Adrenal gland (tissue), 12 donors: ENCODE results near the gene INSR. TPM values are rescaled to one million over a fixed set of nuclear protein-coding genes. Genes with fewer than 3 reads are reported as not detected.
A peak's percentile ranks its signal among the peaks of the same experiment; 100 is the strongest.
"Not testable (repeated sequence)": the region's sequence is repeated elsewhere in the genome, so short reads cannot be mapped to it uniquely, and the experiment has no call there.

Experiments
- DNase-seq, 7 donors: peaks; one replicate each; pipeline ENCODE4 v3.0.0-alpha.2; 2019 to 2020
- H3K27ac ChIP-seq, 5 donors: fragments of 200-600 bp; sonication (generic) in 4 of 5; 1 replicate in 3 of 5; 2 replicates in 2 of 5; pipeline versions ENCODE4 v1.5.1 to v1.8.0; 2016 to 2020; ENCODE audit warnings: mild to moderate bottlenecking in 1 of 5
- H3K27me3 ChIP-seq: fragments of 200-600 bp; 2 replicates; pipeline ENCODE4 v1.8.0; 2021
- H3K36me3 ChIP-seq, 2 donors: fragments of 200-600 bp; replicated peaks in 1 of 2; 1 replicate in 1 of 2; 2 replicates in 1 of 2; pipeline versions ENCODE4 v1.5.1 to v1.8.0; 2018 to 2022
- H3K4me1 ChIP-seq, 2 donors: fragments of 200-600 bp; replicated peaks in 1 of 2; 1 replicate in 1 of 2; 2 replicates in 1 of 2; pipeline versions ENCODE4 v1.5.1 to v1.8.0; 2018 to 2021
- H3K4me3 ChIP-seq, 4 donors: fragments of 200-600 bp; sonication (generic) in 3 of 4; one replicate each; pipeline ENCODE4 v1.5.1; 2016 to 2018
- H3K9me3 ChIP-seq, 3 donors: fragments of 200-600 bp; sonication (generic) in 1 of 3; replicated peaks in 1 of 3; 1 replicate in 2 of 3; 2 replicates in 1 of 3; pipeline versions ENCODE4 v1.5.1 to v1.8.0; 2016 to 2021
- POLR2A ChIP-seq, 2 donors: fragments of 450-650 bp; IDR thresholded peaks; one replicate each; pipeline ENCODE4 v1.6.1; 2017; ENCODE audit warnings: antibody characterized with exemption in 2 of 2, mild to moderate bottlenecking in 2 of 2, moderate library complexity in 1 of 2
- WGBS, 4 donors: extraction: QIAGEN DNeasy Blood & Tissue Kit in 2 of 4; methylation state at CpG; one replicate each; pipeline versions ENCODE4 v1.1.5 to v1.1.7; 2013 to 2017; 5-methylcytosine and 5-hydroxymethylcytosine counted together
- intact Hi-C, 2 donors: fragments of 100-400 bp; cut with DNase I; formaldehyde crosslinking; loops; one replicate each; pipeline versions ENCODE4 v1.14.1 to v1.15.0; 2022 to 2023
- polyA plus RNA-seq, 3 donors: library from polyadenylated mRNA; stranded (reverse); fragments of 200-250 nt in 2 of 3; fragments of 350-450 nt in 1 of 3; fragmentation: Illumina TruSeq in 1 of 3; extraction: RNeasy Lipid Tissue Mini Kit (QIAGEN cat#74804) in 1 of 3; gene quantifications; one replicate each; pipeline ENCODE4 v1.2.3, GENCODE V29; 2013 to 2014
- total RNA-seq, 9 donors: library from RNA; depleted of rRNA in 4 of 9; stranded (reverse); fragments of >200 nt in 4 of 9; fragments of 120-200 nt in 1 of 9; fragmentation: NEBNext Ultra II Directional in 1 of 9; extraction: Animal tissue kit (Norgen Biotek cat#: 25700) in 1 of 9; gene quantifications; one replicate each; pipeline versions ENCODE4 v1.1.0 to v1.2.4, GENCODE V29; 2013 to 2023
- TF ChIP-seq, protein P1 (sequence below), 6 experiments: fragments of 450-650 bp in 4 of 6; fragments of 200-600 bp in 2 of 6; sonication (generic) in 1 of 6; IDR thresholded peaks; 1 replicate in 5 of 6; 2 replicates in 1 of 6; pipeline versions ENCODE4 v1.5.1 to v1.8.0; 2016 to 2021; ENCODE audit warnings: antibody characterized with exemption in 6 of 6, mild to moderate bottlenecking in 2 of 6, moderate library complexity in 1 of 6
- donor health status: healthy with polysubstance abuse.
- donor health status: Bipolar disorder and iron deficiency.
- donor health status: DM: yes; HTN: yes; CAD: no.
- donor health status: DM: no; HTN: no; CAD: no.
- donor health status: DM: no; HTN: no; CAD: no.
- donor health status: DM: yes; HTN: yes; CAD: no.

The INSR gene
- total and polyA plus RNA-seq, 12 donors = 19.0 to 327 (median 99.9) TPM

DNA sequence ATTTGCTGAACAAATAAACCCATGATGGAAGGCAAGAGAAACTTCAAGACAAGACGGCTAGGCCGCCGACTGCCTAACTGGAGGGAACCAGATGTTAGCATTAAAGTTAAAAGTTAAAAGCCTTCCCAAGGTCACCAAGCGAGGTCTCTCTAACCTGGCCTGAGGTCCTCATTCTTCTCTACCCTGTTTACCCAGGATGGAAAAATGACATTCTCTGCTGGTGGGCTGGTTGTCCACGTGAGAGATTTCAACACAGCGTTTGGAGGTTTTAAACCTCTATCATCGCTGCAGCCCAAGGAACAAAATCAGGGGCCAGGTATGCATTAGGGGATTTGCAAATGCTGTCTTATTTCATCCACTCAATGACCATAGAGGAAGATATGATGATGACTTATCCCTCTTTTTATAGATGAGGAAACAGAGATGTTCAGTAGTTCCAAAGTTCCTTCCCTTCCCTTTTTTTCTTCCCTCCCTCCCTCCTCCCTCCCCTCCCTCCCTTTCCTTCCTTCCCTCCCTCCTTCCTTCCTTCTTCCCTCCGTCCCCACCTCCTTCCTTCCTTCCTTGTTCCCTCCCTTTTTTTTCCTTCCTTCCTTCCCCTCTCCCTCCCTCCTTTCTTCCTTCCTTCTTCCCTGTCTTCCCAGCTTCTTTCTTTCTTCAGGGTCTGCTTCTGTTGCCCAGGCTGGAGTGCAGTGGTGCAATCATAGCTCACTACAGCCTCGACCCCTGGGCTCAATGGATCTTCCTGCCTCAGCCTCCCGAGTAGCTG, 79.7 kb downstream of the INSR start:
- no peaks in the 10 kb centered on the region for H3K36me3 ChIP-seq
- WGBS, 4 donors = 67 to 72% (median 71%) methylated on average over 10 of the region's 10 CpGs
- H3K9me3 ChIP-seq = no peaks in the 10 kb centered on the region
- TF ChIP-seq POLR2A (IDR thresholded peaks at IDR 0.05) = no peak
- TF ChIP-seq, protein P1, sequence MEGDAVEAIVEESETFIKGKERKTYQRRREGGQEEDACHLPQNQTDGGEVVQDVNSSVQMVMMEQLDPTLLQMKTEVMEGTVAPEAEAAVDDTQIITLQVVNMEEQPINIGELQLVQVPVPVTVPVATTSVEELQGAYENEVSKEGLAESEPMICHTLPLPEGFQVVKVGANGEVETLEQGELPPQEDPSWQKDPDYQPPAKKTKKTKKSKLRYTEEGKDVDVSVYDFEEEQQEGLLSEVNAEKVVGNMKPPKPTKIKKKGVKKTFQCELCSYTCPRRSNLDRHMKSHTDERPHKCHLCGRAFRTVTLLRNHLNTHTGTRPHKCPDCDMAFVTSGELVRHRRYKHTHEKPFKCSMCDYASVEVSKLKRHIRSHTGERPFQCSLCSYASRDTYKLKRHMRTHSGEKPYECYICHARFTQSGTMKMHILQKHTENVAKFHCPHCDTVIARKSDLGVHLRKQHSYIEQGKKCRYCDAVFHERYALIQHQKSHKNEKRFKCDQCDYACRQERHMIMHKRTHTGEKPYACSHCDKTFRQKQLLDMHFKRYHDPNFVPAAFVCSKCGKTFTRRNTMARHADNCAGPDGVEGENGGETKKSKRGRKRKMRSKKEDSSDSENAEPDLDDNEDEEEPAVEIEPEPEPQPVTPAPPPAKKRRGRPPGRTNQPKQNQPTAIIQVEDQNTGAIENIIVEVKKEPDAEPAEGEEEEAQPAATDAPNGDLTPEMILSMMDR (IDR thresholded peaks at IDR 0.05) = no peak
- H3K4me1 ChIP-seq = peaks cover 9 to 46% of the 10 kb centered on the region in 2 donors
- H3K27me3 ChIP-seq = no peaks in the 10 kb centered on the region
- H3K27ac ChIP-seq = peak overlapping the region in 2 of 5 donors; percentile 32 to 61
- intact Hi-C loops = no loop called here
- no peak for DNase-seq
- no peak overlapping the region for H3K4me3 ChIP-seq

DNA sequence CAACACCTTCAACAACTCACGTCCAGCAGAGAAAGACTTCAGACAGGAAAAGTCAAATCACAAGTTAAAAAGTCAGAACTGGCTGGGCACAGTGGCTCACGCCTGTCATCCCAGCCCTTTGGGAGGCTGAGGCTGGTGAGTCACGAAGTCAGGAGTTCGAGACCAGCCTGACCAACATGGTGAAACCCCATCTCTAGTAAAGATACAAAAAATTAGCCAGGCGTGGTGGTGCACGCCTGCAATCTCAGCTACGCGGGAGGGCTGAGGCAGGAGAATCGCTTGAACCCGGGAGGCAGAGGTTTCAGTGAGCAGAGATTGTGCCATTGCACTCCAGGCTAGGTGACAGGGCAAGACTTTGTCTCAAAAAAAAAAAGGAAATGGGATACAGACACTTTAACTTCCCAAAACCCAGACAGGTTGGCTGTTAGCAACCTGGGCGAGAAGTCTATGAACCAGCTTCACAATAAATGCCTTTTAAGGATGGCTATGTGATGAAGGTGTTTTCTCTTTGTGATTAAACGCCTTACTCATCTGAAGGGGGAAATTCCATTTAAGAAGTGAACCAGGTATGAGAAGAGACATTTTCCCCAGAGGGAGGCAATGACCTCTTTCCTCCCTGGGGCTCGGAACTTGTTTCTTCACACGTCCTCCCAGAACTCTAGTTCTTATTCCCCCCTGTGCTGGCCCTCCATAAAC, 80.4 kb downstream of the INSR start:
- 75 to 86% (median 78%) methylated on average over 11 to 14 of the region's 14 CpGs for WGBS, 4 donors
- Histone ChIP-seq H3K36me3 (no peaks in the 10 kb centered on the region), H3K27me3 (no peaks in the 10 kb centered on the region), H3K4me1 (peaks cover 9 to 53% of the 10 kb centered on the region in 2 donors), H3K4me3 (no peak overlapping the region), H3K9me3 (no peaks in the 10 kb centered on the region), H3K27ac (peak overlapping the region in 2 of 5 donors; percentile 24 to 61)
- no peak for DNase-seq
- TF ChIP-seq POLR2A (IDR thresholded peaks at IDR 0.05) = no peak
- TF ChIP-seq, protein P1 (IDR thresholded peaks at IDR 0.05) = no peak
- intact Hi-C loops = no loop called here

DNA sequence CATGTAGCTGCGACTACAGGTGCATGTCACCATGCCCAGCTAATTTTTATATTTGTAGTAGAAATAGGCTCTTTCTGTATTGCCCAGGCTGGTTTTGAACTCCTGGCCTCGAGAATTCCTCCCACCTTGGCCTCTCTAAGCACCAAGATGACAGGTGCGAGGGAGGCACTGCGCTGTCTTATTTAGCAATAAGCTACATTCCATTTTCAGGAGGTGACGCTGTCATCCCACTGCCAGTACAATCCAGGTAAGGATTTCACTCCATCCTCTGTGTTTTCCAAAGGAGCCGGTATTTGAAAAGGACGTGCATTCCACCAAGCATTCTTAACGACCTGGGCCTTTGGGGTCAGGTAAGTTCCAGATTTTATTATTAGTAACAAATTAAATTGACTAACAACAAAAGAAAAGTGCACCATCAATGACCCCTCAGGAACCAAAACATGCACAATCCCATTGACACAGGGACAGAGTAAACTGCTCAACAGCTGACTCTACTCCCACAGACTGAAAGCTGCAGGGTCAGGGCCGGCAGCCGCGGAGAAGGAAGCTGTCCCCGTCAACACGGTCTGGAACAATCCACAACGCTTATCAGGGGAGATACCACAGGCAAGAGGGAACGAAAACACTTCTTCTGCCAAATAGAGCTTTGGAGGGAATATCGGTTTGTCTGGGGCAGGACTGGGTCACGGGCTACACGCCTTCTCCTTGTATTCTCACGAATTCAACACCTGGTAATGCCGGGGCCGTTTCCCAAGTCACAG, 82.8 kb downstream of the INSR start:
- peaks cover 19 to 66% of the 10 kb centered on the region in 2 donors for H3K4me1 ChIP-seq
- intact Hi-C loops = no loop called here
- H3K36me3 ChIP-seq = no peaks in the 10 kb centered on the region
- no peaks in the 10 kb centered on the region for H3K27me3 ChIP-seq
- no peak overlapping the region for H3K4me3 ChIP-seq
- DNase-seq = peak; percentile 71 to 88 (median 86)
- H3K27ac ChIP-seq = peak overlapping the region in 4 of 5 donors; percentile 1 to 84 (median 54)
- WGBS, 4 donors = 33 to 51% (median 37%) methylated on average over 15 to 21 of the region's 21 CpGs
- no peaks in the 10 kb centered on the region for H3K9me3 ChIP-seq
- TF ChIP-seq, protein P1 (IDR thresholded peaks at IDR 0.05) = no peak
- peak in 1 of 2 donors; percentile 27 for TF ChIP-seq POLR2A (IDR thresholded peaks at IDR 0.05)

DNA sequence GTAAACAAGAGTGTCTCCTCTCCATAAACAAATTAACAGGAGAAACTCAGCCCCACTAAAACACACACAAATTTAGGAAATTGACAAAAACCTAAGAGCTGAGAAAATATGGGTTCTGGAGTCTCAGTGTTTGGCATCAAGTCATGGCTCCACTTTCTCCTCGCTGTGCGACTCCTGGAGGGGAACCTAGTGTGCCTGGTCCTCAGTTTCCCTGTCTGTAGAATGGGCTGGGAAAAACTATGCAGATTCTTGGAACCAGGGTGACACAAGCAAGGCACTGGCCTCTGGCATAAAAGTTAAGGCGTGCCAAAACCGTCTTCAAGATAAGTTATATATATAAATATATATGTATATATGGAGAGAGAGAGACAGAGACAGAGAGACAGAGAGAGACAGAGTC, 83.9 kb downstream of the INSR start:
- DNase-seq = no peak

DNA sequence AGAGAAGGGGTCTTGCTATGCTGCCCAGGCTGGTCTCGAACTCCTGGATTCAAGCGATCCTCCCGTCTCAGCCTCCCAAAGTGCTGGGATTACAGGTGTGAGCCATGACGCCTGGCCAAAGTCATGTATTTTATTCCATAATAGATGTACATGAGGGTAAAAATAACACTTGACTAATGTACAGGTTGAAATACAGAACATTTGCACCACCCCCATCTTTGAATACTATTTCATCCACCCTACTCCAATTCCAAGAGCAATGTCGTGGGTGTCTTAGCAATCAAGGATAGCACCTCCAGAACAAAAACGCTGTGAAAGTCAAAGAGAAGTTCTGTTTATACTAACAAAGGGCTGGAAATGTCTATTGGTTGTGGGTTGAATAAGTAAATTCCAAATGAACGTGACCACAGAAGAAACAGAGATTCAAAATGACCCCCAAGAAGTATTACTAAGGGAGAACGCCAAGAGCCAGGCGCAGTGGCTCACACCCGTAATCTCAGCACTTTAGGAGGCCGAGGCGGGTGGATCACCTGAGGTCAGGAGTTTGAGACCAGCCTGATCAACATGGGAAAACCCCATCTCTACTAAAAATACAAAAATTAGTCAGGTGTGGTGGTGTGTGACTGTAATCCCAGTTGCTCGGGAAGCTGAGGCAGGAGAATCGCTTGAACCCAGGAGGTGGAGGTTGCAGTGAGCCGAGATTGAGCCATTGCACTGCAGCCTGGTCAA, 84.5 kb downstream of the INSR start:
- H3K4me1 ChIP-seq = peaks cover 19 to 60% of the 10 kb centered on the region in 2 donors
- WGBS, 4 donors = 91 to 94% (median 93%) methylated on average over 14 to 15 of the region's 15 CpGs
- H3K36me3 ChIP-seq, H3K9me3 ChIP-seq, intact Hi-C loops, DNase-seq, H3K27me3 ChIP-seq, H3K4me3 ChIP-seq: not testable (repeated sequence)
- peak overlapping the region in 1 of 5 donors; percentile 59 for H3K27ac ChIP-seq

More for the DNA sequence above, 83.9 kb downstream of the INSR start:
- Histone ChIP-seq H3K36me3 (no peaks in the 10 kb centered on the region), H3K9me3 (no peaks in the 10 kb centered on the region), H3K27me3 (no peaks in the 10 kb centered on the region), H3K4me1 (peaks cover 19 to 66% of the 10 kb centered on the region in 2 donors), H3K4me3 (no peak overlapping the region), H3K27ac (peak overlapping the region in 1 of 5 donors; percentile 84)
- intact Hi-C loops = no loop called here
- whole genome bisulfite sequencing, 4 donors = 91 to 99% (median 97%) methylated on average over 4 of the region's 4 CpGs
- no peak for TF ChIP-seq POLR2A (IDR thresholded peaks at IDR 0.05)
- TF ChIP-seq, protein P1 (IDR thresholded peaks at IDR 0.05) = no peak

DNA sequence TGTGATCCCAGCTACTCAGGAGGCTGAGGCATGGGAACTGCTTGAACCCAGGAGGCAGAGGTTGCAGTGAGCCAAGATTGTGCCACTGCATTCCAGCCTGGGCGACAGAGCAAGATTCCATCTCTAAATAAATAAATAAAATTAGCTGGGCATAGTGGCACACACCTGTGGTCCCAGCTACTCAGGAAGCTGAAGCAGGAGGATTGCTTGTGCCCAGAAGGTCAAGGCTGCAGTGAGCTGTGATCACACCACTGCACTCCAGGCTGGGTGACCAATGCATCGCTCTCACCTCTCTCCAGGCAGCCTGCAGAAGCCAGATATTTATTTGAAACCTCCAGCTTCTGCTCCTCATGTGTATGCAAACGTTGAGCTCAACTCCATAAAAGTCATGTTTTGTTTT, 85.2 kb downstream of the INSR start:
- H3K27me3 ChIP-seq, H3K4me3 ChIP-seq, intact Hi-C loops, H3K36me3 ChIP-seq, H3K9me3 ChIP-seq: not testable (repeated sequence)
- peak in 3 of 7 donors; percentile 55 to 59 (median 55) for DNase-seq
- peak overlapping the region in 1 of 5 donors; percentile 59 for H3K27ac ChIP-seq
- 59 to 74% (median 65%) methylated on average over 3 of the region's 3 CpGs for WGBS, 4 donors
- peaks cover 19 to 54% of the 10 kb centered on the region in 2 donors for H3K4me1 ChIP-seq
